ENCODE data around the gene FAM120A.

Gene FAM120A

DNA sequence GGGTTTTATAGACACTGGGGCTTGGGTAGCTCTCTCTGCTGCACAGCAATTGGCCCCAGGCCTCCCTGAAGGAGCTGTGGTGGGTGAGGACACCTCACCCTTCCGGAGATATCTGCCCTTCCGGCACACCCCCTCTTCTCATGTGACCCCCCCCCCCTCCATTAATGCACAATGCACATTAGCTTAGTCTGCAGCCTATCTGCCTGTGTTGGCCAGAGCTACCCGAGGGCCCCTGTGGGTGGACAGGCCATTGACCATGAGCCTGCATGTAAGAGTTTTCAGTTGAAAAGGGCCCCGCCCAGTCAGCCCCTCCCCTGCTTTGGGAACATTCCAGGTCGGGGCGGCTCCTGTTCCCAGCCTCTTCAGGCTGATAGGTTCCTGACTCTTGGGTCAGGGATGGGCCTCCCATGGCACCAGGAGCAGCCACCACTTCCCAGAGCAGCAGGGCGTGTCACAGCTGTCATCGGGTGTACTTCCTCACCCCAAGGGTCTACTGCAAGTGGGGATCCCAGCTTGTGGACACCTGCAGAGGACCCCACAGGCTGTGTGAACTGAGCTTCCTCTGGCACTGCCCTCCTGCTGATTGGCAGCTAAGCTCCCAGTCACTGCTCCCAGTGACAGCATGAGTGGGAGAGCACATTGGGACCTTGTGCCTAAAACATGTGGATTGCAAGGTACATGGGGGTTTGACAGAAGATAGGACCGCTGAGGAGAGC, 142.7 kb downstream of the FAM120A start:
- POLR2A ChIA-PET: no interaction called here
- CTCF ChIA-PET: interaction anchor here (0.7 to 0.9 kb wide), 2 partner anchors 9 to 12 kb away, joined by 3 read pairs; no protein-coding TSS in a partner anchor

DNA sequence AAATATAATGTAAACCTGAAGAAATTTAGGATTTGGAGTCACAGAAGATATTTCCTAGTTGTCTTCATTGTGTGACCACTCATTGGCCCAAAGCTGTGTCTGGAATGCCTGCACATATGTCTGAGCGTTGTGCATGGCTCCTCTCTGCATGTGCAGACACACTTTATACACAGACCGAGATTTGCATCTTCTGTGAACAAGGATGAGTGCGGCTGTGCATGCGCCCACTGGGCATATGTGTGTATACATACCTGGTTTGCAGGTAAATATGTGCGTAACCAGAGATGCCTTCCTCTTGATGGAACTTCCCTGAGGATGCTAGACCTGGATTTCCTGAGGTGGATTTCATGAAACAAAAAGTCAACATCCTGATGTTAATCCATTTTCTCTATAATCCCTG, 144.0 kb downstream of the FAM120A start:
- ChIA-PET POLR2A (no interaction called here), CTCF (no interaction called here)
- DNase-seq (ENCODE audit: extremely low spot score): no peak
- TF ChIP-seq, protein P1, sequence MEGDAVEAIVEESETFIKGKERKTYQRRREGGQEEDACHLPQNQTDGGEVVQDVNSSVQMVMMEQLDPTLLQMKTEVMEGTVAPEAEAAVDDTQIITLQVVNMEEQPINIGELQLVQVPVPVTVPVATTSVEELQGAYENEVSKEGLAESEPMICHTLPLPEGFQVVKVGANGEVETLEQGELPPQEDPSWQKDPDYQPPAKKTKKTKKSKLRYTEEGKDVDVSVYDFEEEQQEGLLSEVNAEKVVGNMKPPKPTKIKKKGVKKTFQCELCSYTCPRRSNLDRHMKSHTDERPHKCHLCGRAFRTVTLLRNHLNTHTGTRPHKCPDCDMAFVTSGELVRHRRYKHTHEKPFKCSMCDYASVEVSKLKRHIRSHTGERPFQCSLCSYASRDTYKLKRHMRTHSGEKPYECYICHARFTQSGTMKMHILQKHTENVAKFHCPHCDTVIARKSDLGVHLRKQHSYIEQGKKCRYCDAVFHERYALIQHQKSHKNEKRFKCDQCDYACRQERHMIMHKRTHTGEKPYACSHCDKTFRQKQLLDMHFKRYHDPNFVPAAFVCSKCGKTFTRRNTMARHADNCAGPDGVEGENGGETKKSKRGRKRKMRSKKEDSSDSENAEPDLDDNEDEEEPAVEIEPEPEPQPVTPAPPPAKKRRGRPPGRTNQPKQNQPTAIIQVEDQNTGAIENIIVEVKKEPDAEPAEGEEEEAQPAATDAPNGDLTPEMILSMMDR (IDR thresholded peaks at IDR 0.05; ENCODE audit: control extremely low read depth, extremely low read depth, low read depth, missing control alignments): no peak

More for the DNA sequence above, 142.7 kb downstream of the FAM120A start:
- TF ChIP-seq, protein P1 (IDR thresholded peaks at IDR 0.05; ENCODE audit: control extremely low read depth, extremely low read depth, low read depth, missing control alignments): no peak
- no peak for DNase-seq (ENCODE audit: extremely low spot score)

DNA sequence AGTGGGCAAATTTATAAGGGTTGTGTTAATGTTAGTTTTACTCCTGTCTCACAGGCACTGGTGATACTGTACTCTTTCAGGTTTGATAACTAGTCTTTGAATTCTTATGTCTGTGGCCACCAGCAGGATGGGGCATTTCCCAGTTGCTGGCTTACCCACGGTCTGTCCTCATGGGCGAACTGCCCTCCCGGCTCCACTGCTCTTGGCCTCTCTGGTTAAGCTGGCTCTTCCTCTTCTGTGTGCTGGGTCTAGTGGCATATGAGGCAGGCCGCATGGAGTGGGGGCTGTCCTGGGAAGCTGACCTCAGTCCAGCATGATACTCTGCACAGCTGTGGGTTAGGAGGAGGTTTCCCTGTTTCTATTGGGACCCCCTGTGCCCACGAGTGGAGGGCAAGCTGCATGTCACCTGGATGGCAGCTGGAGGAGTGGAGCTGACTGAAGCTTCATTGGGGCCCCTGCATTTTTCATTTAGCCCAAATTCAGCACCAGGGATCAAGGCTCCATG, 144.4 kb downstream of the FAM120A start:
- DNase-seq (ENCODE audit: extremely low spot score): no peak
- ChIA-PET POLR2A (no interaction called here), CTCF (no interaction called here)
- TF ChIP-seq, protein P1 (IDR thresholded peaks at IDR 0.05; ENCODE audit: control extremely low read depth, extremely low read depth, low read depth, missing control alignments): no peak

DNA sequence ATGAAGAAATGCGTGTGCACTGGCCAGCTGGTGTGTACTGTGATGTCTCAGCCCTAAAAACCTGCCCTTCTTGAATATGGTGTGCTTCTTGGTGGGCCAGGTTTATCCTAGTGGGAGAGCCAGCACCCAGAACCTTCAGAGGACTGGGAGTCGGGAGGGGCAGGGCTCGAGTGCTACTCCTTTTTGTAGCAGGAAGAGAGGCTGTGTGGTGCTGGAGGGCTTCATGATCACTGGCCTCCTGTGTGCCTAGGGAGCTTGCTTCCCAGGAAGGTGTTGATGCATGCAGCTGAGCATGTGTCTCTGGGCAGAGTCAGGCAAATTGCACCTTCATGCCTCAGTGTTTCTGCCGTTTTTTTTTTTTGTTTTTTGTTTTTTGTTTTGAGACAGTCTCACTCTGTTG, 144.9 kb downstream of the FAM120A start:
- DNase-seq (ENCODE audit: extremely low spot score): no peak
- ChIA-PET POLR2A (no interaction called here), CTCF (no interaction called here)
- TF ChIP-seq, protein P1 (IDR thresholded peaks at IDR 0.05; ENCODE audit: control extremely low read depth, extremely low read depth, low read depth, missing control alignments): no peak

DNA sequence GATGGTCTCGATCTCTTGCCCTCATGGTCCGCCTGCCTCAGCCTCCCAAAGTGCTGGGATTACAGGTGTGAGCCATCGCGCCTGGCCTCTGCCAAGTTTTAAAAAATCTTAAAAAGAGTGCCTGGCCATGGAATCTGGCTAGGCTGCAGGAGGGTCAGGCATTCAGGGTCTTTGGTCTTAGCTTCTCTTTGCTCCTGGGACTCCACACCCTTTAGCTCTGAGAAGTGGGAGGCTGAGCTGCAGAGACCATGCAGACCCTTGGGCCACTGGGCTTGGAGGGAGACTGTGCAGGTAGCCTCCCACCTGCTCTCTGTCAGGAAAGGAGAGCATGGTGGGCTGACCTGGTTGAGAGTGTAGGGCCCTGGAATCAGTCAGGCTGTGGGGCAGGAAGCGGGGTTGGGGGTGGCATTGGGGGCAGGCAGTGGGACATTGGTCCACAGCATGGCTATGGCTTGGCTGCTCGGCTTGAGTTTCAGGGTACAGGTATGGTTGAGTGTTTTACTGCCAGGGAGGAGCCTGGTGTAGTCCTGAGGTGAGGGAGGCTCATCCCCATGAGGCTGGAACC, 145.7 kb downstream of the FAM120A start:
- TF ChIP-seq, protein P1 (IDR thresholded peaks at IDR 0.05; ENCODE audit: control extremely low read depth, extremely low read depth, low read depth, missing control alignments): no peak
- DNase-seq (ENCODE audit: extremely low spot score): no peak
- ChIA-PET POLR2A (interaction anchor here (0.6 to 0.7 kb wide), 2 partner anchors 21 to 463 kb away, joined by 3 read pairs; partner anchors contain the start of gene NINJ1), CTCF (no interaction called here)

DNA sequence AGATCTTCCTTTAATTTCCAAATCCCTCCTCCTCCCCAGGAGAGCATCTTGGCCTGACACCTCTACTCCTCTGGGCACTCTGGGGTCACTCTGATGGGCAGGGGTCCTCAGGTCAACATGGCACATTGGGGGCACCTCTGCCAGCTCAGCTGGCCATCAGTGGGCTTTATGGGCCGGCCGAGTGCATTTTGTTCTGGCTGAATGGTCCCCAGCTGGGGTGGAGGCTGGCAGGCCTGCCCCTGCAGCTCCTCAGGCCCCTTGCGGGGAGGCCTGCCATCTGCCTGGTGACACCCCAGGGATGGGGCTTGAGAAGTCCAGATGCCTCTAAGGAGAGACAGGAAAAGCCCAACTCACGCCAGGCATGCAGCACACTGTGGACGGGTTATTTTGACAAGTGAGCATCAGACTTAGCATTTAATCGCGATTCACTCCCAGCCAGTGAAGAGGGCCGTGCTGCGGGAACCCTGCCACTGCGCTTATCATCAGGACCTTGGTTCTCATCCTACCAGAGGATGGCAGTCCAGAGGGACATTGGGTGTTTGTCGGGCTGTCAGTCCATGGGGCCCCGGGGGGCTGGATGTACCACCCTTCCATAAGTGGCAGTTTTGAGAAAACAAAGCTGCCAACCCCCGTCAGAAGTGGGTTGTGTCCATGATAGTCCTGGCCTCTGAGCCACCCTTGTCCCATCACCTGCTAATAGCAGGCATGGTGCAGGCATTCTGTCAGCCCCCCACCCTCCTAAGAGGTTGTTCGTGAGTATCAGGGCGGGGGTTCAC, 146.6 kb downstream of the FAM120A start:
- TF ChIP-seq, protein P1 (IDR thresholded peaks at IDR 0.05; ENCODE audit: control extremely low read depth, extremely low read depth, low read depth, missing control alignments): no peak
- POLR2A ChIA-PET: interaction anchor here (0.6 kb wide), 1 partner anchor 464 kb away, joined by 3 read pairs; the partner anchor contains the start of gene NINJ1
- DNase-seq (ENCODE audit: extremely low spot score): no peak
- CTCF ChIA-PET: no interaction called here

All from GM10248 (cell line).